Loucy (cell line): Measurements from ENCODE around the gene CNTNAP2.

Experiments
- CTCF ChIP-seq: fragments of 200-600 bp; sonication (generic); conservative IDR thresholded peaks from 2 replicates; pipeline ENCODE4 v1.5.1; 2014; ENCODE audit warnings: mild to moderate bottlenecking, antibody characterized with exemption, low read length
- EZH2phosphoT487 ChIP-seq: fragments of 200-600 bp; IDR thresholded peaks from 2 replicates; pipeline ENCODE4 v1.6.1; 2018; ENCODE audit warnings: antibody characterized with exemption, mild to moderate bottlenecking, moderate library complexity, borderline replicate concordance

- TF ChIP-seq CTCF (no peak), EZH2phosphoT487 (no peak)
These were observed 1717.0 kb downstream of the CNTNAP2 start for GRCh38 chr7:147833557-147833956.
